ENCODE measurements around the gene KLF17. TPM values are rescaled to one million over a fixed set of nuclear protein-coding genes. Genes with fewer than 3 reads are reported as not detected.

Gene KLF17
- not detected in 2 replicates for total RNA-seq

- DNase-seq (ENCODE audit: low read depth, low spot score), result no peak
Observed at GRCh38 chr1:44118682-44119081, at the start of gene KLF17. KLF17 (plus strand) TSS chr1:44118821; CDS start chr1:44118908, 87 bp downstream.

- DNase-seq (ENCODE audit: low read depth, low spot score), result no peak
Observed at GRCh38 chr1:44071461-44071860, 47.2 kb upstream of the KLF17 start.

- DNase-seq (ENCODE audit: low read depth, low spot score), result no peak
Observed at GRCh38 chr1:44072204-44072603, 46.4 kb upstream of the KLF17 start.

- no peak for DNase-seq (ENCODE audit: low read depth, low spot score)
Observed at GRCh38 chr1:44072821-44073220, 45.8 kb upstream of the KLF17 start.

GRCh38 chr1:44073528-44073927 is 45.1 kb upstream of the KLF17 start:
- DNase-seq (ENCODE audit: low read depth, low spot score), result no peak

GRCh38 chr1:44074415-44074814 is 44.2 kb upstream of the KLF17 start:
- no peak for DNase-seq (ENCODE audit: low read depth, low spot score)

- no peak for DNase-seq (ENCODE audit: low read depth, low spot score)
Observed at GRCh38 chr1:44076066-44076465, 42.6 kb upstream of the KLF17 start.

- DNase-seq (ENCODE audit: low read depth, low spot score), result no peak
Observed at GRCh38 chr1:44077421-44077820, 41.2 kb upstream of the KLF17 start.

GRCh38 chr1:44078104-44078503 is 40.5 kb upstream of the KLF17 start:
- DNase-seq (ENCODE audit: low read depth, low spot score), result no peak

GRCh38 chr1:44079566-44079965 is 39.1 kb upstream of the KLF17 start:
- DNase-seq (ENCODE audit: low read depth, low spot score), result no peak

- DNase-seq (ENCODE audit: low read depth, low spot score), result no peak
Observed at GRCh38 chr1:44084998-44085675, 33.5 kb upstream of the KLF17 start.

- no peak for DNase-seq (ENCODE audit: low read depth, low spot score)
Observed at GRCh38 chr1:44086692-44087474, 31.7 kb upstream of the KLF17 start.

GRCh38 chr1:44089371-44090048 is 29.1 kb upstream of the KLF17 start:
- no peak for DNase-seq (ENCODE audit: low read depth, low spot score)

GRCh38 chr1:44090429-44091252 is 28.0 kb upstream of the KLF17 start:
- no peak for DNase-seq (ENCODE audit: low read depth, low spot score)

GRCh38 chr1:44094047-44094446 is 24.6 kb upstream of the KLF17 start:
- no peak for DNase-seq (ENCODE audit: low read depth, low spot score)

GRCh38 chr1:44100183-44100868 is 18.3 kb upstream of the KLF17 start:
- no peak for DNase-seq (ENCODE audit: low read depth, low spot score)

- no peak for DNase-seq (ENCODE audit: low read depth, low spot score)
Observed at GRCh38 chr1:44101328-44101727, 17.3 kb upstream of the KLF17 start.

- no peak for DNase-seq (ENCODE audit: low read depth, low spot score)
Observed at GRCh38 chr1:44103270-44104131, 15.1 kb upstream of the KLF17 start.

GRCh38 chr1:44105810-44106209 is 12.8 kb upstream of the KLF17 start:
- DNase-seq (ENCODE audit: low read depth, low spot score), result no peak

- no peak for DNase-seq (ENCODE audit: low read depth, low spot score)
Observed at GRCh38 chr1:44108241-44108640, 10.4 kb upstream of the KLF17 start.
